Progenitor cell of endocrine pancreas (in vitro differentiated cells): ENCODE results near the gene GGACT. TPM values are rescaled to one million over a fixed set of nuclear protein-coding genes. Genes with fewer than 3 reads are reported as not detected.

Source experiments
- DNase-seq: peaks from one replicate; pipeline ENCODE4 v3.0.0; 2021; ENCODE audit warnings: low spot score; ENCODE audit not compliant: unreplicated experiment
- H3K27ac Mint-ChIP-seq: 2 replicates; pipeline ENCODE4 v1.8.0; 2021; ENCODE audit warnings: mild to moderate bottlenecking, moderate library complexity, mixed read lengths
- H3K27me3 Mint-ChIP-seq: 2 replicates; pipeline ENCODE4 v1.8.0; 2021; ENCODE audit warnings: mixed read lengths
- H3K36me3 Mint-ChIP-seq: 2 replicates; pipeline ENCODE4 v1.8.0; 2022; ENCODE audit warnings: mixed read lengths; ENCODE audit not compliant: insufficient read depth
- H3K4me1 Mint-ChIP-seq: 2 replicates; pipeline ENCODE4 v1.8.0; 2021; ENCODE audit warnings: low read depth, mixed read lengths
- H3K4me3 Mint-ChIP-seq: 2 replicates; pipeline ENCODE4 v1.8.0; 2021; ENCODE audit warnings: low read depth, mild to moderate bottlenecking, moderate library complexity, mixed read lengths
- H3K9me3 Mint-ChIP-seq: 2 replicates; pipeline ENCODE4 v1.8.0; 2021; ENCODE audit warnings: low read depth, mixed read lengths
- total RNA-seq: library from RNA; stranded (reverse); gene quantifications from 2 replicates; pipeline ENCODE4 v1.2.1, GENCODE V29; 2021
- TF ChIP-seq, protein P1 (sequence below): fragments of 200-600 bp; sonication (generic); IDR thresholded peaks from one replicate; pipeline ENCODE4 v1.5.0; 2021; ENCODE audit warnings: antibody characterized with exemption, mild to moderate bottlenecking; ENCODE audit not compliant: unreplicated experiment

GGACT gene
- total RNA-seq, 1 donor from 2014 or later = 3.7 TPM

DNA sequence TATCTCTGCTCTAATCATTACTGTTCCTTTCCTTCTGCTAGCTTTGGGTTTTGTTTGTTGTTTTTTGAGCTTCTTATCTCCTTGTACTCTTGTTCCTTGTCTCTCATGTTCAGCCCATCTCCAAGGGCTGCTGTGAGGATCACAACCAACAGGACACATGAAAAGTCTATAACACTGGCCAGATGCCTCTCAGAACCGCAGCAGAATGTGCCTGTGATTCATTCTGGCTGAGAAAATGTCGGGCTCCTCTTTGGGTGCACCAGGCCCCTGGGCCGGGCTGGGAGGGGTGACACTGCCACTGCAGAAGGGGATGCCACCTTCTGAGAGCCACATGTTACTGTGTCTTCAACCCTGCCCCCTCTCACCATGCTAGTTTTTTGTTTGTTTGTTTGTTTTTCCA is 48.0 kb downstream of the GGACT start:
- peaks cover 8% of the 10 kb centered on the region for H3K9me3 Mint-ChIP-seq
- no peak overlapping the region for H3K4me3 Mint-ChIP-seq
- H3K4me1 Mint-ChIP-seq = no peaks in the 10 kb centered on the region
- no peak overlapping the region for H3K27ac Mint-ChIP-seq
- no peaks in the 10 kb centered on the region for H3K27me3 Mint-ChIP-seq
- TF ChIP-seq, protein P1, sequence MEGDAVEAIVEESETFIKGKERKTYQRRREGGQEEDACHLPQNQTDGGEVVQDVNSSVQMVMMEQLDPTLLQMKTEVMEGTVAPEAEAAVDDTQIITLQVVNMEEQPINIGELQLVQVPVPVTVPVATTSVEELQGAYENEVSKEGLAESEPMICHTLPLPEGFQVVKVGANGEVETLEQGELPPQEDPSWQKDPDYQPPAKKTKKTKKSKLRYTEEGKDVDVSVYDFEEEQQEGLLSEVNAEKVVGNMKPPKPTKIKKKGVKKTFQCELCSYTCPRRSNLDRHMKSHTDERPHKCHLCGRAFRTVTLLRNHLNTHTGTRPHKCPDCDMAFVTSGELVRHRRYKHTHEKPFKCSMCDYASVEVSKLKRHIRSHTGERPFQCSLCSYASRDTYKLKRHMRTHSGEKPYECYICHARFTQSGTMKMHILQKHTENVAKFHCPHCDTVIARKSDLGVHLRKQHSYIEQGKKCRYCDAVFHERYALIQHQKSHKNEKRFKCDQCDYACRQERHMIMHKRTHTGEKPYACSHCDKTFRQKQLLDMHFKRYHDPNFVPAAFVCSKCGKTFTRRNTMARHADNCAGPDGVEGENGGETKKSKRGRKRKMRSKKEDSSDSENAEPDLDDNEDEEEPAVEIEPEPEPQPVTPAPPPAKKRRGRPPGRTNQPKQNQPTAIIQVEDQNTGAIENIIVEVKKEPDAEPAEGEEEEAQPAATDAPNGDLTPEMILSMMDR = no peak
- no peak for DNase-seq
- peaks cover 10% of the 10 kb centered on the region for H3K36me3 Mint-ChIP-seq

- no peak for DNase-seq
- no peak overlapping the region for H3K4me3 Mint-ChIP-seq
- peaks cover 15% of the 10 kb centered on the region for H3K36me3 Mint-ChIP-seq
- peaks cover 4% of the 10 kb centered on the region for H3K4me1 Mint-ChIP-seq
- H3K27me3 Mint-ChIP-seq = no peaks in the 10 kb centered on the region
- H3K27ac Mint-ChIP-seq = no peak overlapping the region
- peaks cover 8% of the 10 kb centered on the region for H3K9me3 Mint-ChIP-seq
- TF ChIP-seq, protein P1 = no peak
These were observed 50.6 kb downstream of the GGACT start for GRCh38 chr13:100537951-100538462.

DNA sequence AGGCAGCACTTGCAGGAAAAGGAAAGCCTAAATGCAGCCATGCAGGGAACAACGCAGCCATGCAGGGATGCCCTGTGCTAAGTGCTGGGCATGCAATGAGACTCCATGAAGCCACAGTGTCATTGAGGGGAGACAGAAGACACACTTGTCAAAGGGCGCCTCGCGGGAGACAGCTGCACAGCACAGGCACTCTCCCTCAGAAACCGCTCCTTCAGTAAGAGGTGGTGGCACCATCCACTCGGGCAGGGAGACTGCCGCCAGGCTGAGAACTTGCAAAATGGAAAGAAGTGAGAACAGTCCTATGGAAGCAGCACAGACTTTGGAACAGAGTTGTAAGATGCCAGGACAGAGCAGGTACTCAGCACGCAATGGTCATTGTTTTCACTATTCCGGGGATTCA is 51.1 kb downstream of the GGACT start:
- H3K9me3 Mint-ChIP-seq = peaks cover 8% of the 10 kb centered on the region
- H3K27ac Mint-ChIP-seq = no peak overlapping the region
- peaks cover 17% of the 10 kb centered on the region for H3K36me3 Mint-ChIP-seq
- H3K27me3 Mint-ChIP-seq = no peaks in the 10 kb centered on the region
- no peak overlapping the region for H3K4me3 Mint-ChIP-seq
- DNase-seq = no peak
- H3K4me1 Mint-ChIP-seq = peaks cover 4% of the 10 kb centered on the region
- TF ChIP-seq, protein P1 = no peak

DNA sequence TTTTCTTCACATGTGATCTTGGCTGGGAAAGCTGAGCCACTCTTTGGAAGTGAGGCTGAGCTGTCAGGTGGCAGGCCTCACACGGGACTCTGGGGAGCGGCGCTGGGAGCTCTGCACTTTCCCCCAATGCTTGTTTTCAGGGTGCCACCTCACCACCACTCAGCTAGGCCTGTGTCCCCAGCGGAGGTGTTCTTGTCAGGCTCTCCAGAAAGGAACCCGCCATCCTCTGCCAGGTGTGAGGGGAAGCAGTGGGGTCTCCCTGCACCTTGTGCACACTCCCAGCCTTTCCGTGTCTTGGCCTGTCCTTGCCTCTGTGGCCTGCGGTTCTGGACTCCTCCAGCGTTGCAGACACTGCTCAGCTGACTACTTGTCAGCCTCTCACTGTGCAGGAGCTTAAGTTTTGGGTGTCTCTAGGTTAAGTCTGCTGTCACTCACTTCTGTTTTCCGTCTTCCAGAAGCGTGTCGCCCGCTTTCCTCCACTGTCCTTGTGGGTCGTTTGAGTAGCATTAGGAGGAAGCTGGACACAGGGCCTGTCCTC is 51.9 kb downstream of the GGACT start:
- Mint-ChIP-seq H3K27me3 (no peaks in the 10 kb centered on the region), H3K27ac (no peak overlapping the region), H3K4me3 (no peak overlapping the region), H3K4me1 (peaks cover 4% of the 10 kb centered on the region), H3K36me3 (peaks cover 17% of the 10 kb centered on the region), H3K9me3 (peaks cover 8% of the 10 kb centered on the region)
- TF ChIP-seq, protein P1 = no peak
- no peak for DNase-seq

GRCh38 chr13:100535426-100536135 is 53.0 kb downstream of the GGACT start:
- H3K4me3 Mint-ChIP-seq = no peak overlapping the region
- TF ChIP-seq, protein P1 = no peak
- peaks cover 4% of the 10 kb centered on the region for H3K4me1 Mint-ChIP-seq
- H3K27me3 Mint-ChIP-seq = no peaks in the 10 kb centered on the region
- no peak for DNase-seq
- no peak overlapping the region for H3K27ac Mint-ChIP-seq
- H3K9me3 Mint-ChIP-seq = peaks cover 8% of the 10 kb centered on the region
- H3K36me3 Mint-ChIP-seq = peaks cover 21% of the 10 kb centered on the region
